ENCODE data around the gene RNASEL.

- TF ChIP-seq CTCF (IDR thresholded peaks at IDR 0.05 in 8 of 11, conservative IDR thresholded peaks at IDR 0.05 in 3 of 11) = no peak
- TF ChIP-seq POLR2A (IDR thresholded peaks at IDR 0.05) = no peak
- no peak for TF ChIP-seq POLR2AphosphoS5 (IDR thresholded peaks at IDR 0.05)
Observed at GRCh38 chr1:182568647-182569284, 20.3 kb downstream of the RNASEL start.
